Myocyte (in vitro differentiated cells): ENCODE data around the gene GSPT1. TPM values are rescaled to one million over a fixed set of nuclear protein-coding genes. Genes with fewer than 3 reads are reported as not detected.

Source experiments
- total RNA-seq: library from RNA; depleted of rRNA; stranded (reverse); fragments of >200 nt; gene quantifications from 2 replicates; pipeline ENCODE4 v1.2.3, GENCODE V29; 2014

Gene GSPT1
- total RNA-seq, 1 donor from 2014 or later: 111 TPM

Other genes starting within 250 kb of the GSPT1 start
- 14.4 and 15.4 TPM in 2 replicates for gene SNN, start 247.5 kb downstream of the GSPT1 start, total RNA-seq
- 24.5 and 33.8 TPM in 2 replicates for gene TXNDC11, start 173.1 kb downstream of the GSPT1 start, total RNA-seq
- 28.2 and 48.2 TPM in 2 replicates for gene ZC3H7A, start 118.7 kb downstream of the GSPT1 start, total RNA-seq
- 260 TPM in 2 replicates for gene RSL1D1, start 64.4 kb downstream of the GSPT1 start, total RNA-seq
- 1.1 and 1.3 TPM in 2 replicates for gene NPIPB2, start 26.1 kb upstream of the GSPT1 start, total RNA-seq
- gene TNFRSF17, start 49.3 kb upstream of the GSPT1 start, total RNA-seq: not detected in 2 replicates
- gene SNX29, start 60.8 kb upstream of the GSPT1 start, total RNA-seq: 13.6 and 14.1 TPM in 2 replicates